Mesenteric fat pad (tissue), 1 donor: ENCODE data around the gene OSMR. TPM values are rescaled to one million over a fixed set of nuclear protein-coding genes. Genes with fewer than 3 reads are reported as not detected.
"Not testable (repeated sequence)": the region's sequence is repeated elsewhere in the genome, so short reads cannot be mapped to it uniquely, and the experiment has no call there.

Experiments used
- DNase-seq: peaks from one replicate; pipeline ENCODE4 v3.0.0-alpha.2; 2020; ENCODE audit warnings: low spot score
- total RNA-seq: library from RNA; stranded (reverse); fragmentation: NEBNext Ultra II Directional; extraction: Animal tissue kit (Norgen Biotek cat#: 25700); gene quantifications from one replicate; pipeline ENCODE4 v1.2.1, GENCODE V29; 2021
- donor health status: DM: yes; HTN: yes; CAD: no.

OSMR gene
- total RNA-seq, 1 donor from 2014 or later, result 141 TPM

- no peak for DNase-seq
Measured at GRCh38 chr5:38830521-38831051, 15.2 kb upstream of the OSMR start.

GRCh38 chr5:38831117-38831516 is 14.7 kb upstream of the OSMR start:
- DNase-seq, result no peak

GRCh38 chr5:38831909-38832308 is 13.9 kb upstream of the OSMR start:
- DNase-seq, result no peak

GRCh38 chr5:38832810-38833209 is 13.0 kb upstream of the OSMR start:
- DNase-seq, result no peak

GRCh38 chr5:38835887-38836286 is 9.9 kb upstream of the OSMR start:
- DNase-seq, result no peak

- no peak for DNase-seq
Measured at GRCh38 chr5:38837416-38837815, 8.4 kb upstream of the OSMR start.

GRCh38 chr5:38837932-38838331 is 7.9 kb upstream of the OSMR start:
- DNase-seq, result no peak

- no peak for DNase-seq
Measured at GRCh38 chr5:38843665-38844064, 2.1 kb upstream of the OSMR start.

GRCh38 chr5:38846379-38847011 is 683 bp downstream of the OSMR start:
- DNase-seq, result no peak

GRCh38 chr5:38847559-38848347 is 1.9 kb downstream of the OSMR start:
- no peak for DNase-seq

GRCh38 chr5:38848637-38849036 is 2.8 kb downstream of the OSMR start:
- no peak for DNase-seq

GRCh38 chr5:38851640-38852039 is 5.8 kb downstream of the OSMR start:
- DNase-seq, result not testable (repeated sequence)

- no peak for DNase-seq
Measured at GRCh38 chr5:38853753-38854470, 8.1 kb downstream of the OSMR start.

GRCh38 chr5:38854907-38855306 is 9.1 kb downstream of the OSMR start:
- DNase-seq, result no peak

- DNase-seq, result no peak
Measured at GRCh38 chr5:38856660-38857059, 10.8 kb downstream of the OSMR start.

GRCh38 chr5:38858839-38859238 is 13.0 kb downstream of the OSMR start:
- no peak for DNase-seq

- not testable (repeated sequence) for DNase-seq
Measured at GRCh38 chr5:38861986-38862770, 16.4 kb downstream of the OSMR start.

- DNase-seq, result no peak
Measured at GRCh38 chr5:38866362-38867031, 20.7 kb downstream of the OSMR start.

GRCh38 chr5:38867032-38867398 is 21.2 kb downstream of the OSMR start:
- DNase-seq, result no peak

GRCh38 chr5:38867416-38867815 is 21.6 kb downstream of the OSMR start:
- DNase-seq, result no peak

- no peak for DNase-seq
Measured at GRCh38 chr5:38870595-38870994, 24.8 kb downstream of the OSMR start.
